Stomach (tissue), 9 donors: ENCODE results near the gene TSSK1B. TPM values are rescaled to one million over a fixed set of nuclear protein-coding genes. Genes with fewer than 3 reads are reported as not detected.

ENCODE experiments used
- DNase-seq, 2 donors: peaks; one replicate each; pipeline versions ENCODE4 v3.0.0 to v3.0.0-alpha.2; 2013 to 2019
- H3K27ac ChIP-seq, 5 donors: fragments of 200-600 bp in 4 of 5; sonication (generic) in 4 of 5; one replicate each; pipeline ENCODE4 v1.5.1; 2013 to 2019; ENCODE audit warnings: mild to moderate bottlenecking in 1 of 5, moderate library complexity in 1 of 5
- H3K27me3 ChIP-seq, 3 donors: fragments of 200-600 bp; sonication (generic); one replicate each; pipeline ENCODE4 v1.5.1; 2017 to 2019; ENCODE audit warnings: mixed run types in 1 of 3
- H3K36me3 ChIP-seq, 4 donors: fragments of 200-600 bp; sonication (generic); 1 replicate in 3 of 4; 2 replicates in 1 of 4; pipeline ENCODE4 v1.5.1; 2016 to 2019
- H3K4me1 ChIP-seq, 4 donors: fragments of 200-600 bp; sonication (generic); one replicate each; pipeline ENCODE4 v1.5.1; 2016 to 2019
- H3K4me3 ChIP-seq, 4 donors: fragments of 200-600 bp; sonication (generic) in 3 of 4; one replicate each; pipeline ENCODE4 v1.5.1; 2016 to 2019; ENCODE audit warnings: mild to moderate bottlenecking in 1 of 4
- H3K9me3 ChIP-seq, 4 donors: fragments of 200-600 bp; sonication (generic); one replicate each; pipeline ENCODE4 v1.5.1; 2016 to 2019
- CTCF ChIP-seq, 7 experiments: fragments of 450-650 bp in 4 of 7; fragments of 200-600 bp in 3 of 7; sonication (generic) in 3 of 7; IDR thresholded peaks; one replicate each; pipeline ENCODE4 v1.5.1; 2016 to 2019; ENCODE audit warnings: antibody characterized with exemption in 7 of 7, control low read depth in 2 of 7, mild to moderate bottlenecking in 1 of 7
- EP300 ChIP-seq: sonication (generic); formaldehyde crosslinking; IDR thresholded peaks from one replicate; pipeline ENCODE4 v1.6.1; 2017; ENCODE audit warnings: antibody characterized with exemption
- POLR2A ChIP-seq, 4 donors: fragments of 450-650 bp; IDR thresholded peaks; one replicate each; pipeline ENCODE4 v1.6.1; 2016; ENCODE audit warnings: antibody characterized with exemption in 4 of 4, control low read depth in 2 of 4, mild to moderate bottlenecking in 1 of 4, moderate library complexity in 1 of 4
- POLR2AphosphoS5 ChIP-seq, 3 donors: sonication (generic); formaldehyde crosslinking; IDR thresholded peaks; one replicate each; pipeline ENCODE4 v1.6.1; 2016; ENCODE audit warnings: antibody characterized with exemption in 3 of 3
- WGBS, 5 donors: extraction: QIAGEN DNeasy Blood & Tissue Kit in 3 of 5; methylation state at CpG; one replicate each; pipeline versions ENCODE4 v1.1.5 to v1.1.7; 2013 to 2018; 5-methylcytosine and 5-hydroxymethylcytosine counted together
- intact Hi-C: fragments of 100-400 bp; cut with DNase I; formaldehyde crosslinking; loops from one replicate; pipeline ENCODE4 v1.15.1; 2023; ENCODE audit warnings: low total_unique reads
- polyA plus RNA-seq, 3 donors: library from polyadenylated mRNA; stranded (reverse); fragments of 200-250 nt; gene quantifications; one replicate each; pipeline ENCODE4 v1.2.3, GENCODE V29; 2013
- total RNA-seq, 5 donors: library from RNA; depleted of rRNA; stranded (reverse); fragments of >200 nt; gene quantifications; one replicate each; pipeline versions ENCODE4 v1.1.0 to v1.2.3, GENCODE V29; 2014 to 2016
- donor health status: healthy with polysubstance abuse.
- donor health status: Bipolar disorder and iron deficiency.
- donor health status: healthy.

The TSSK1B gene
- total and polyA plus RNA-seq, 8 donors: 0.18 TPM; not detected in 7

GRCh38 chr5:113397046-113397445 is 37.7 kb downstream of the TSSK1B start:
- no peak for DNase-seq
- TF ChIP-seq POLR2AphosphoS5 (IDR thresholded peaks at IDR 0.05) (no peak), POLR2A (IDR thresholded peaks at IDR 0.05) (no peak), EP300 (no peak)
- intact Hi-C loops: no loop called here

GRCh38 chr5:113394658-113395057 is 40.1 kb downstream of the TSSK1B start:
- DNase-seq: no peak
- Histone ChIP-seq H3K27me3 (no peaks in the 10 kb centered on the region), H3K4me1 (no peaks in the 10 kb centered on the region), H3K36me3 (no peaks in the 10 kb centered on the region), H3K27ac (no peak overlapping the region), H3K4me3 (no peak overlapping the region), H3K9me3 (no peaks in the 10 kb centered on the region)
- intact Hi-C loops: no loop called here
- no peak for TF ChIP-seq CTCF (IDR thresholded peaks at IDR 0.05)
- no peak for TF ChIP-seq EP300
- TF ChIP-seq POLR2AphosphoS5 (IDR thresholded peaks at IDR 0.05): no peak
- TF ChIP-seq POLR2A (IDR thresholded peaks at IDR 0.05): no peak
- WGBS, 5 donors: 34 to 58% (median 51%) methylated on average over 2 of the region's 2 CpGs

More at GRCh38 chr5:113397046-113397445, 37.7 kb downstream of the TSSK1B start:
- no peak overlapping the region for H3K4me3 ChIP-seq
- no peak overlapping the region for H3K27ac ChIP-seq
- H3K27me3 ChIP-seq: no peaks in the 10 kb centered on the region
- no peaks in the 10 kb centered on the region for H3K9me3 ChIP-seq
- no peaks in the 10 kb centered on the region for H3K36me3 ChIP-seq
- 59 to 80% (median 75%) methylated on average over 3 of the region's 3 CpGs for WGBS, 5 donors
- no peaks in the 10 kb centered on the region for H3K4me1 ChIP-seq

- H3K36me3 ChIP-seq: no peaks in the 10 kb centered on the region
- WGBS, 5 donors: 68 to 85% (median 77%) methylated on average over 1 of the region's 1 CpG
- H3K27ac ChIP-seq: no peak overlapping the region
- no peaks in the 10 kb centered on the region for H3K4me1 ChIP-seq
- no peak for DNase-seq
- H3K4me3 ChIP-seq: no peak overlapping the region
- no peaks in the 10 kb centered on the region for H3K27me3 ChIP-seq
- TF ChIP-seq POLR2A (IDR thresholded peaks at IDR 0.05): no peak
- no peak for TF ChIP-seq EP300
- no peak for TF ChIP-seq POLR2AphosphoS5 (IDR thresholded peaks at IDR 0.05)
- no peak for TF ChIP-seq CTCF (IDR thresholded peaks at IDR 0.05)
- H3K9me3 ChIP-seq: no peaks in the 10 kb centered on the region
- intact Hi-C loops: no loop called here
These were observed 44.6 kb downstream of the TSSK1B start for GRCh38 chr5:113390224-113390623.

- Histone ChIP-seq H3K27ac (no peak overlapping the region), H3K27me3 (no peaks in the 10 kb centered on the region), H3K4me1 (no peaks in the 10 kb centered on the region), H3K36me3 (no peaks in the 10 kb centered on the region), H3K9me3 (no peaks in the 10 kb centered on the region), H3K4me3 (no peak overlapping the region)
- intact Hi-C loops: no loop called here
- TF ChIP-seq CTCF (IDR thresholded peaks at IDR 0.05): no peak
- no peak for TF ChIP-seq POLR2AphosphoS5 (IDR thresholded peaks at IDR 0.05)
- no peak for TF ChIP-seq EP300
- TF ChIP-seq POLR2A (IDR thresholded peaks at IDR 0.05): no peak
- DNase-seq: no peak
- 91 to 98% (median 96%) methylated on average over 4 of the region's 4 CpGs for WGBS, 5 donors
These were observed 45.7 kb downstream of the TSSK1B start for GRCh38 chr5:113389116-113389515.

- WGBS, 5 donors: 84 to 87% (median 86%) methylated on average over 2 of the region's 2 CpGs
- intact Hi-C loops: no loop called here
- H3K27me3 ChIP-seq: no peaks in the 10 kb centered on the region
- H3K4me3 ChIP-seq: no peak overlapping the region
- no peaks in the 10 kb centered on the region for H3K4me1 ChIP-seq
- TF ChIP-seq EP300: no peak
- TF ChIP-seq POLR2A (IDR thresholded peaks at IDR 0.05): no peak
- TF ChIP-seq CTCF (IDR thresholded peaks at IDR 0.05): no peak
- TF ChIP-seq POLR2AphosphoS5 (IDR thresholded peaks at IDR 0.05): no peak
- H3K27ac ChIP-seq: no peak overlapping the region
- H3K36me3 ChIP-seq: no peaks in the 10 kb centered on the region
- no peak for DNase-seq
- H3K9me3 ChIP-seq: no peaks in the 10 kb centered on the region
These were observed 46.9 kb downstream of the TSSK1B start for GRCh38 chr5:113387844-113388243.
